GM18526 (cell line): ENCODE measurements around the gene KCNK6.

Source experiments
- POLR2A ChIP-seq: IDR thresholded peaks from 3 replicates; pipeline ENCODE4 v1.6.1; 2011; ENCODE audit not compliant: insufficient read length; ENCODE audit errors: extremely low read depth

The KCNK6 gene

GRCh38 chr19:38289955-38290354 is 29.7 kb upstream of the KCNK6 start:
- no peak for TF ChIP-seq POLR2A

DNA sequence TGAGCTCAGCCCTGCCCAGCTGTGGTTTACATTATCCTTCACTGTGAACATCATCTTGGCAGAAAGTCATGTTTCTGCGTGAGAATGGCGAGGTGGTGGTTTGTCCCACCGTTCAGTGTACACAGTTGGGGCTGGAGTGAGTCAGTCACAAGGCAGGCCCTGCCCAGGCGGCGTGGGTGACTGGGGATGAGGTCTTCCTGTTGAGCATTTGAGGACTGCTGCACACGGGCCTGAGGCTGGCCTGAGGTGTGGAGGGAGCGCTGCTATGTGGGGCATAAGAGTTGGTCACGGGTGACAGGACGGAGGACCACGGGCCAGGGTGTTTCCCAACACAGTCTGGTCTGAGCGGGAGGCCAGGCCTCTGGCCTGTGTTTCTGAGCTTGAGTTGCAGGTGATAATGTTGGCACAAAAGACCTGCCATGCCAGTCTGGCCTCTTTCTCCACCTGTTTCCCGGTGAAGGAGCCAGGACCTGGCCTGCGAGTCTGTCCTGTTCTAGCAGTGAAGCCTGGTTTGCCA is 29.0 kb upstream of the KCNK6 start:
- TF ChIP-seq POLR2A: no peak

- no peak for TF ChIP-seq POLR2A
Measured at GRCh38 chr19:38291855-38292254, 27.8 kb upstream of the KCNK6 start.

- TF ChIP-seq POLR2A: no peak
Measured at GRCh38 chr19:38293281-38293680, 26.4 kb upstream of the KCNK6 start.

- TF ChIP-seq POLR2A: no peak
Measured at GRCh38 chr19:38294090-38294489, 25.6 kb upstream of the KCNK6 start.

GRCh38 chr19:38298821-38299680 is 20.6 kb upstream of the KCNK6 start:
- no peak for TF ChIP-seq POLR2A

DNA sequence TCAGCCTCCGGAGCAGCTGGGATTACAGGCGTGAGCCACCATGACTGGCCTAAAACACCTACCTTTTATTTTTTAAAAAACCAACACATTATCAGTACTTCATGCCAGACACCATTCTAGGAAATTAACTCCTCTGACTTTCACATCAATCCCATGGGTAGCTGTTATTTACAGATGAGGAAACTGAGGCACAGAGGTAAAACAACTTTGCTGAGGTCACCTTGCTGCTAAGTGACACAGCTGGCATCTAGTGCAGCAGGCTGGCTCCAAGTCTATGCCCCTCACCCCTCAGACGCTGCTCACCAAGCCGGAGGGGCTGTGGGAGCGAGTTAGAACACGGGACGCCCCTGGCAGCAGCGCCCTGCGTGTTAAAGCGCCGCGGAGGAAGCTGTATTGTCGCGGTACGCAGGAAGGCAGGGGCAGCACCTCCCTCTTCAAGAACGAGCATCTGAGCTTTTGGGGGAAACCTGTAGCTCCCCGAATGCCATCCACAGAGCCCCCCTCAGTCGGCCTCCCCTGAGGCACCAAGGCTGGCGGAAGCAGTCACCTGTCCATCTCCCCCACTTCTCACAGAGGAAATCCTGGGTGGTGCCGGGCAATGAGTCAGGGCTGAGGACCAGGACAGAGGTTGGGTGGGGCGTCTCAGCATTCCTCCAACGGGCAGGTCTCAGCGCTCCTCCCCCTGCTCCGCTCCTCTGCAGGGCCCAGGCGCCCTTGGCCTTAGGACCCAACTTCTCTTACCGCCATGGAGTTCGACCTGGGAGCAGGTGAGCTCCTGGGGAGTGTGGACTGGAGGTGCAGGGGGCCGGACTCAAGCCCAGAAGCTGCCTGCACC is 15.9 kb upstream of the KCNK6 start, which contains the start of gene C19orf33:
Gene C19orf33 (plus strand): TSS at position 735 of the 835 bp plus-strand sequence. CDS start 11 bp downstream, at position 746.
- no peak for TF ChIP-seq POLR2A

DNA sequence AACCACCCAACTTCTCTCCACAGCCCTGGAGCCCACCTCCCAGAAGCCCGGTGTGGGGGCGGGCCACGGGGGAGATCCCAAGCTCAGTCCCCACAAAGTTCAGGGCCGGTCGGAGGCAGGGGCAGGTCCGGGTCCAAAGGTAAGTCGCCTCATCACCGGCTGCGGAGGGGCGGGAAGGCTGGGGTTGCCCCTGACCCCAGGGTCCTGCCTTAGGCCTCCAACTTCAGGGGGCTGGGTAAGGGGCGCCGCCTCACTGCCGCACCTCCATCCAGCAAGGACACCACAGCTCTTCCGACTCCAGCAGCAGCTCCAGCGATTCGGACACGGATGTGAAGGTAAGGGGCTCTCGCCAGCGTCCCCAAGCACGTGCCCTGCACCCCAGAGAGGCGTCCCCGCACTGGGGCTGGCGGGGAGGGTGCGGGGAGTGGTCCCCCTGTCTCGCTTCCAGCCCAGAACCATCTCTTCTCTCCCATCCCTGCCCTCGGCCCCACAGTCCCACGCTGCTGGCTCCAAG is 15.2 kb upstream of the KCNK6 start:
- TF ChIP-seq POLR2A: no peak

DNA sequence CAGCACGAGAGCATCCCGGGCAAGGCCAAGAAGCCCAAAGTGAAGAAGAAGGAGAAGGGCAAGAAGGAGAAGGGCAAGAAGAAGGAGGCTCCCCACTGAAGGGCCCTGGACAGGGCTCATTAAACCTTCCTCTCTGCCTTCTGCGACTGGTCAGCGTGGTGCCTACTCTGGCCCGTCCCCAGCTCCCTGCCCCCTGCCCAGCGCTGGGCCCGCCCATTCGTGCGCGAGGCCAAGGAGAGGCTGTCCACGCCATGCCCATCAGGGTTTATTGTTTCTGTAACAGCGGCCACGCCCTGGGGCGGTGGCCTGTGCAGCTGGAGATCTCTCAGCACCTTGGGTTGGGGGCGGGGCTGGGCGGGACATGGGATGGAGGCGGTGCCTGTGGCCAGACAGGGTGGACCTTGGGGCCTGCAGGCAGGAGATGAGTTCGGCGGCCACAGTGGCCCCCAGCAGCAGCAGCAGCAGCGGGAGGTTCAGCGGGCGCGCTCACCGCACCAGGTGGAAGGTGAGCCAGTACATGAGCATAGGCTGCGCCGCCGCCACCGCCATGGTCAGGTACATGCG is 14.7 kb upstream of the KCNK6 start:
- TF ChIP-seq POLR2A: no peak

DNA sequence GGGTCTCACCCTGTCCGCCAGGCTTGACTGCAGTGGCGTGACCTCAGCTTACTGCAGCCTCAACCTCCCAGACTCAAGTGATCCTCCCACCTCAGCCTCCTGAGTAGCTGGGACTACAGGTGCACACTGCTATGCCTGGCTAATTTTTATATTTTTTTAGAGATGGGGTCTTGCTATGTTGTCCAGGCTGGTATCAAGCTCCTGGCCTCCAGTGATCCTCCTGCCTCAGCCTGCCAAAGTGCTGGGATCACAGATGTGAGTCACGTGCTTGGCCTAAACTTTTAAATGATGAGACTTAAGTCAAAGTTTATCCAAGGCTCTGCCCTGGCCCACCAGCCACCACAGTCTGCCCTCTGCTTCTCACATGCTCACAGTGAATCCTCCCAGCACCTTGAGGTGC is 13.4 kb upstream of the KCNK6 start:
- no peak for TF ChIP-seq POLR2A

GRCh38 chr19:38307076-38307475 is 12.6 kb upstream of the KCNK6 start:
- no peak for TF ChIP-seq POLR2A

DNA sequence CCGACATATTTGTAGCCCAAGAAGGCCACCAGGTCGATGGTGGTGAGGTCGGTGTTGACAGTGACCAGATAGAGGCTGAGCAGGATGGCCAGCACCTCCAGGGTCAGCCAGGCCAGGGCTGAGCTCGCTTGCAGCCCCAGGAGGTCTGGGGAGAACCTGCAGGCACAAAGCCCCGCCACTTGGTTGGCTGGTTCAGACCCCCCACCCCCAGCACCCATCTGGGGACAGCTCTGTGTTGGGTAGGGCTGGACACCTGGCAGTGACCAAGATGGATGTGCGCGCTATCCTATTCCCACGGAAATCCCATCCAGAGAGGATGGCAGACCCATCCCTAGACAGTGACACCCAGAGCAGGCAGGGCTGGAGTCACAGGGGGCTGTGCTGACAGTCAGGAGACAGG is 12.0 kb upstream of the KCNK6 start:
- no peak for TF ChIP-seq POLR2A

DNA sequence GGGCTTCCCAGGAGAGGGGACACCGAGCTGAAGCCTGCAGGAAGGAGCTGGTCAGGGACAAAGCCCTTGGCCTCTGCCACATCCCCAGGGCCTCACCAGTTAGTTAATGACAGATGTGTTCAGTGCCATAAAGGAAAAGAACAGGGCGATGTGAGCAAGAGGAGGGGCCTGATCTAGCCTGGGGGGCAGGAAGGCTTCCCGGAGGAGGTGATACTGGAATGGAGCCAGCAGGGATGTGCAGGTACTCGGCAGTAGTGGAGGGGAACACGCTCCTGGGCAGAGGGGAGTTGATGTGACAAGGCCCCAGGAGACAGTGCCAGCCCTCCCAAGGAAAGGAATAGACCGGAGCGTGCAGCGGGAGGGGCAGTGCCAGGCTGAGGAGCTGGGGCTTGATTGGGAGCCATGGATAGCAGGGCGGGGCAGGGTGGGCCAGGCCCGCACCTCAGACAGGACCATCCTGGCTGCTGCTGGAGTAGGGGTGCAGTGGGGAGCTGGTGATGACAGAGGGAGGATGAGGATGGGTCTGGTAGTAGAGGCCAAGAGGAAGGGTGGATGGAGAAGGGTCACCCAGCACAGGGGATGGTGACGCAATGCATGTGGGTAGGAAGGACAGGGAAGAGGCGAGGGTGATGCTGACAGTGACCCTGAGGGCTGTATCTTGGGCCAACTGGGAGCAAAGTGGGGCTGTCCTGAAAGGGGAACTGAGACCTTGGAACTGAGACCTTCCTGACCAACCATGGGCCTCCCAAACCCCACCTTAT is 11.5 kb upstream of the KCNK6 start:
- no peak for TF ChIP-seq POLR2A

GRCh38 chr19:38308926-38309614 is 10.6 kb upstream of the KCNK6 start:
- no peak for TF ChIP-seq POLR2A
